GM21825 (cell line): ENCODE results near the gene ABCC4.
"Not testable (repeated sequence)": the region's sequence is repeated elsewhere in the genome, so short reads cannot be mapped to it uniquely, and the experiment has no call there.

ENCODE experiments used
- ATAC-seq: cut with Tn5 transposase; IDR thresholded peaks from one replicate; pipeline ENCODE4 v1.9.1; 2021; ENCODE audit warnings: mild to moderate bottlenecking, moderate library complexity; ENCODE audit not compliant: unreplicated experiment

Gene ABCC4

DNA sequence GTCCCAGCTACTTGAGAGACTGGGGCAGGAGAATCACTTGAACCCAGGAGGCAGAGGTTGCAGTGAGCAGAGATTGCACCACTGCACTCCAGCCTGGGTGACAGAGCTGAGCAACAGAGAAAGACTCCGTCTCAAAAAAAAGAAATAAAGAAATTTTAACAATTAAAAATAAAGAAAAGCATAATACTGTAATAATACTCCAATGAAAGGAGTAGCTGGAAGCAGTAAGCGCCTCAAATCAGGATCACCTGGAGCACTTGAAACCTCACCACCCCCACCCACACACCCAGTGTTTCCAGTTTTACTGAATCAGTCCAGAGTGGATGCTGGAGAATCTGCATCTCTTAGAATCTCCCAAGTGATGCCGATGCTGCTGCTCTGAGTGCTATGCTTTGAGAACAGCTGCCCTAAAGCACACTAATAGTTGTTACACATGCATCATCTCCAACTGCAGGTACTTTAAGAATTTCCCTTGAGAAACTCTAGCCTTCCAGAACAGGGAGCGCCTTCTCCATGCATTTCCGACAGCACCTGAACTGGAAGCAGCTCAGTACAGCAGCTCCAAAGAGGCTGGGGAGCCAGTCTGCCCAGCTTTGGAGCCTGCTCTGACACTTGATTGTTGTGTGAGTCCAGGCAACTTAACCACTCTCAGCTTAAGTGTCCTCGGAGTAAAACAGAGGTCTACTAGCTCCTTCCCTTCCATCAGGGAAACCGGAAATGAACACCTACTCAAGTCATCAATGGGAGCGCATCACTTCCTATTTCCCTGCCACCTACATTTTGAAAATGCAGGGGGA is 2.9 kb downstream of the ABCC4 start:
- no peak for ATAC-seq

- no peak for ATAC-seq
These were observed 4.8 kb downstream of the ABCC4 start for GRCh38 chr13:95296326-95296925.

- no peak for ATAC-seq
These were observed 6.2 kb downstream of the ABCC4 start for GRCh38 chr13:95295026-95295425.

GRCh38 chr13:95292622-95293021 is 8.6 kb downstream of the ABCC4 start:
- ATAC-seq = no peak

GRCh38 chr13:95289901-95290300 is 11.3 kb downstream of the ABCC4 start:
- not testable (repeated sequence) for ATAC-seq

GRCh38 chr13:95289020-95289444 is 12.2 kb downstream of the ABCC4 start:
- no peak for ATAC-seq

DNA sequence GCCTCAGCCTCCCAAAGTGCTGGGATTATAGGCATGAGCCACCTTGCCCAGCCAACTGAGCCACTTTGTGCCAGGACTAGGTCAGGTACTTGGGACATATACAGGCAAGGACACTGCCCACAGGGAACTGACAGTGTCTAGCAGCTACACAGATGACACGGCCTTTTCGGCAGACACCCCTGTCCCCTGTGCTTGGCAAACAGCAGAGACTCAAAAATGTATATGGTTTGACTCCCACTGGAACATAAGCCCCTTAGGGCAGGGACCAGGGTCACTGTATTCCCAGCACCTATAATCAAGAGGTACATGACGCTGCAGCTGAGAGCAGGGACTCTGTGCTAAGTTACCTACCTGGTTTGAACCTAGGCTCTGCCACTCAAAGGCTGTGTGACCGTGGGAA is 16.8 kb downstream of the ABCC4 start:
- no peak for ATAC-seq

GRCh38 chr13:95279016-95279415 is 22.2 kb downstream of the ABCC4 start:
- ATAC-seq = no peak

- ATAC-seq = no peak
These were observed 25.2 kb downstream of the ABCC4 start for GRCh38 chr13:95276037-95276505.

- no peak for ATAC-seq
These were observed 25.8 kb downstream of the ABCC4 start for GRCh38 chr13:95275322-95276036.

GRCh38 chr13:95273592-95274132 is 27.6 kb downstream of the ABCC4 start:
- not testable (repeated sequence) for ATAC-seq

GRCh38 chr13:95272076-95272475 is 29.2 kb downstream of the ABCC4 start:
- ATAC-seq = not testable (repeated sequence)

DNA sequence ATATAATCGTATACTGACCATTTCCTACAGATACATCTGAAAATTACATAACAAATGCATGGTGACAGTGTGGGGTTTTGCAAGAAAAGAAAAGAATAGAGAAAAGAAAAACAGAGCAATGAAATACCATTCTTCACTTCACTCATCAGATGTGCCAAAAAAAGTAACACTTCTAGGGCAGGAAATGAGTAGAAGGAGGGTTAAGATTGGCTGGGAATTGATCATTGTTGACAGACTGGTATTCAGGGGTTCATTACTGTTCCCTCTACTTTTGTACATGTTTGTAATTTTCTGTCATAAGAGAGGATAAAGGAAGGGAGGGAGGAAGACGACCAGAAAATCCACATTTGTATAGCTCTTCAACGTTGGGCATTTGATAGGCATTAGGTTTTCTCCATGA is 31.5 kb downstream of the ABCC4 start:
- no peak for ATAC-seq

- peak; percentile 42 for ATAC-seq
These were observed 32.7 kb downstream of the ABCC4 start for GRCh38 chr13:95268343-95269065.

DNA sequence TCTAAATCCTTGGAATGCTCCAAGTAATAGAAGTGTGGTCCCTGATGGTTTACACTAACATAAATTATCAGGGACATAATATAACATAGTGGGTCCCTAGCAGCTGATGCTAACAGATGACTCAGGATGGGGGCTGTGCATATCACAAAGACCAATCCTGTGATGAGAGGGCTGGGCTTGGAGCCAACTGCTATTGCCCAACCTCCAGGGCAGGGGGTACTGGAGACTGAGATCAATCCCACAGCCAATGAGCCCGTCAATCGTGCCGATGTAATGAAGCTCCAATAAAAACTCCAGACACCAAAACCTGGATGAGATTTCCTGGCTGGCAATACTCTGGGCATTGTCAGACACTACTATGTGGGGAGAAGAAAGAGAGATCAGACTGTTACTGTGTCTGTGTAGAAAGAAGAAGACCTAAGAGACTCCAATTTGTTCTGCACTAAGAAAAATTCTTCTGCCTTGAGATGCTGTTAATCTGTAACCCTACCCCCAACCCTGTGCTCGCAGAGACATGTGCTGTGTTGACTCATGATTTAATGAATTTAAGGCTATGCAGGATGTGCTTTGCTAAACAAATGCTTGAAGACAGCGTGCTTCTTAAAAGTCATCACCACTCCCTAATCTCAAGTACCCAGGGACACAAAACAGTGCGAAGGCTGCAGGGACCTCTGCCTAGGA is 33.4 kb downstream of the ABCC4 start:
- ATAC-seq = no peak

DNA sequence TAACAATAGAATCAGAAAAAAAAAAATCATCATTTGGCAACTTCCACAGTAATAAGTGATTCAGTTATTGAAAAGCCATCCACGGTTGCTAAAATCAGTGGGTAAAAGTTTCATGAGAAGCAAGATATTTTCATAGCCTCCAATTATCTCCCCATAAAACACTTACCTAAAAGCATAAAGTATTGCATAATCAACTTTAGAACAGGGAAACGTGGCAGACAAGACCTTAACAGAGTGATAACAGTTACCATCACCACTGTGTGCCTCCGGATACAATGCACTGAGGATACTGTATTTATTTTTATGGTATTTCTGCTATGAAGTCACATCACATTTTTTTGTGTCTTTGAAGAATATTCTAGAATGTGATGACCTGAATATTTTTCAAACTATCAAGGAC is 37.0 kb downstream of the ABCC4 start:
- no peak for ATAC-seq

- ATAC-seq = no peak
These were observed 38.3 kb downstream of the ABCC4 start for GRCh38 chr13:95262837-95263384.

GRCh38 chr13:95261956-95262355 is 39.3 kb downstream of the ABCC4 start:
- ATAC-seq = no peak

DNA sequence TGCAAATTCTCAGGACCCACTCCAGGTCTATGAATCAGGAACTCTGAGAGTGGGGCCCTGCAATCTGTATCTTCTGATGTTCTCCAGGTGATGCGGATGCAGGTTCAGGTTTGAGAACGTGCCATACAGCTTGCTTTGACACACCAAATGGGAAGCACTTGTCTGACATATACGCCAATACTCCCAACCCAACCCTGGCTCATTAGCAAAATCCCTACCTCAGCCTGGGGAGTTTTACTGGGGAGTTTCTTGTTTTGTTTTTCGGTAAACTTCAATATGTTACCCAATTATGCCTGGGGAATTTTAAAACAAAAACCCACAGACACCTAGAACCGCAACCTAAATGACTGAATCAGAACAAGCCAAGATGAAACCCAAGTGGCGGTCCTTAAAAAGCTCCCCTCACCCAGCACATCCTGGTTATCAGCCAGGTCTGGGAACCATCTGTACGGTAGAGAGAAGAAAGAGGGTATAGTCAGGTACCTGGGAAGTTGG is 41.2 kb downstream of the ABCC4 start:
- peak; percentile 42 for ATAC-seq
